IMR-90 (cell line): ENCODE results near the gene SETDB1.

Experiments
- CEBPB ChIP-seq: IDR thresholded peaks from 2 replicates; pipeline ENCODE4 v1.6.1; 2012; ENCODE audit warnings: low read depth, low read length, improper control_type of control experiment
- CTCF ChIP-seq: conservative IDR thresholded peaks from 2 replicates; pipeline ENCODE4 v1.5.1; 2012; ENCODE audit warnings: mild to moderate bottlenecking, low read depth, low read length, improper control_type of control experiment
- ELK1 ChIP-seq: fragments of 150-350 bp; IDR thresholded peaks from 2 replicates; pipeline ENCODE4 v1.6.1; 2016; ENCODE audit warnings: low read depth, mild to moderate bottlenecking, low read length, moderate library complexity, borderline replicate concordance
- FOS ChIP-seq: fragments of 150-350 bp; IDR thresholded peaks from 2 replicates; pipeline ENCODE4 v1.6.1; 2016; ENCODE audit warnings: low read depth, low read length
- MAFK ChIP-seq: IDR thresholded peaks from 2 replicates; pipeline ENCODE4 v1.6.1; 2012; ENCODE audit warnings: low read depth, low read length, improper control_type of control experiment
- MAZ ChIP-seq: IDR thresholded peaks from 2 replicates; pipeline ENCODE4 v1.6.1; 2012; ENCODE audit warnings: low read depth, mild to moderate bottlenecking, low read length, improper control_type of control experiment, moderate library complexity, borderline replicate concordance
- MXI1 ChIP-seq: IDR thresholded peaks from 2 replicates; pipeline ENCODE4 v1.6.1; 2012; ENCODE audit warnings: low read depth, mild to moderate bottlenecking, low read length, moderate library complexity, borderline replicate concordance
- NFE2L2 ChIP-seq: fragments of 150-350 bp; IDR thresholded peaks from 2 replicates; pipeline ENCODE4 v1.6.1; 2016; ENCODE audit warnings: low read depth, mild to moderate bottlenecking, low read length
- POLR2A ChIP-seq: IDR thresholded peaks from 2 replicates; pipeline ENCODE4 v1.6.1; 2012; ENCODE audit warnings: mild to moderate bottlenecking, low read depth, low read length
- RCOR1 ChIP-seq: IDR thresholded peaks from 2 replicates; pipeline ENCODE4 v1.6.1; 2012; ENCODE audit warnings: mild to moderate bottlenecking, low read length, improper control_type of control experiment; ENCODE audit not compliant: insufficient replicate concordance
- RFX5 ChIP-seq: IDR thresholded peaks from 2 replicates; pipeline ENCODE4 v1.8.0; 2012; ENCODE audit warnings: low read depth, mild to moderate bottlenecking, low read length, moderate library complexity
- SMC3 ChIP-seq: fragments of 150-350 bp; IDR thresholded peaks from 2 replicates; pipeline ENCODE4 v1.6.1; 2016; ENCODE audit warnings: low read depth, mild to moderate bottlenecking, antibody characterized with exemption, low read length, moderate library complexity
- TF ChIP-seq, protein P1 (sequence below): fragments of 150-350 bp; IDR thresholded peaks from 2 replicates; pipeline ENCODE4 v1.6.1; 2017; ENCODE audit warnings: mild to moderate bottlenecking, antibody characterized with exemption, low read length, low read depth

GRCh38 chr1:150955280-150955679, 29.1 kb downstream of the SETDB1 start:
- TF ChIP-seq CTCF (no peak), CEBPB (no peak), ELK1 (no peak), FOS (no peak), SMC3 (no peak), MAZ (no peak), NFE2L2 (no peak), RCOR1 (no peak), MXI1 (no peak), POLR2A (no peak), RFX5 (no peak), MAFK (no peak)
- TF ChIP-seq, protein P1, sequence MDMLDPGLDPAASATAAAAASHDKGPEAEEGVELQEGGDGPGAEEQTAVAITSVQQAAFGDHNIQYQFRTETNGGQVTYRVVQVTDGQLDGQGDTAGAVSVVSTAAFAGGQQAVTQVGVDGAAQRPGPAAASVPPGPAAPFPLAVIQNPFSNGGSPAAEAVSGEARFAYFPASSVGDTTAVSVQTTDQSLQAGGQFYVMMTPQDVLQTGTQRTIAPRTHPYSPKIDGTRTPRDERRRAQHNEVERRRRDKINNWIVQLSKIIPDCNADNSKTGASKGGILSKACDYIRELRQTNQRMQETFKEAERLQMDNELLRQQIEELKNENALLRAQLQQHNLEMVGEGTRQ: no peak
